ENCODE measurements around the gene KRT9.

GRCh38 chr17:41537614-41537954, 34.3 kb downstream of the KRT9 start:
- TF ChIP-seq CTCF (IDR thresholded peaks at IDR 0.05) = no peak
- no peak for TF ChIP-seq POLR2A (IDR thresholded peaks at IDR 0.05)

Data from uterus (tissue), 2 donors.